Activated CD4-positive, CD25-positive, alpha-beta regulatory T cell (primary cell): ENCODE data around the gene POM121L2.

Experiments
- DNase-seq, 4 experiments: peaks; one replicate each; lab custom pipeline; 2025; lab: John Stamatoyannopoulos, UW

The POM121L2 gene

DNA sequence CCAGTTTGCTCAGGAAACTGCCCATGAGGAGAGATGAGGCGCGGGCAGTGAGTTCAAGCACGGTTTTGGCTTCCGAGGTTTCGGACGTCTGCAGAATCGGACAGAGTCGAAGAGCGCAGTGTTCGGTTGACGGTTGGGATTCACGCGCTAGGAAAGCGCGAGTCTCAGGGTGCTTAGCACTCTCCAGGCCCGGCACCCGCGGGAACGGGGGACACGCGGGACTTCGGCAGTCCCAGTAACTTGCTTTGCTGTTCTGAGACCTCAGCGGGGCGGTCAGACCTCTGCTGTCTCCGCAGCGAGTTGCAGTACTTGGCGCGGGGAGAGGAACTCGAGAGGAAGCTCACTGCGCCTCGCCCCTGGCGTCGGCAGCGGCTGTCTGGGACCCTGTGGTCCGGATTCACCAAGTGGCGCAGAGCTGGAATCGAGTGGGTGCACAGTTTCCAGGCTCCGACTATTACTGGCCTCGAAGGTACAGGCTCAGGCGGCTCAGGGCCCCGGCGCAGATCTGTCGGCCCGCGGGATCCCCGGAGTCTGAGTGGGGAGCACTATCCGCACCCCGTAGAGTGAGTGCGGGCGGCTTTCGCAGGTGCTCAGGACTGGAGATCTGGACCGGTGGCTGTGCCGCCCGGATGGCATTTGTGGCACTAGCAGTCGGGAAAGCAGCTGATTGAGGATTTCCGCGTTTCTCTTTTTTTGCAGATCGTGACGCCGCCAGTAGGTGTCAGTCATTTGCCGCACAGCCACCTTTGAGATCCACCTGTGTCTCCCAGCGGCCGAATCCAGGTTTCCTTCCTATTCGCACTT is at the start of gene POM121L2:
Gene POM121L2, minus strand, starts transcription at position 128 of the 804 bp plus-strand sequence. Its CDS starts 103 bp downstream, at position 25.
- peak; percentile 13 to 16 (median 14) for DNase-seq

DNA sequence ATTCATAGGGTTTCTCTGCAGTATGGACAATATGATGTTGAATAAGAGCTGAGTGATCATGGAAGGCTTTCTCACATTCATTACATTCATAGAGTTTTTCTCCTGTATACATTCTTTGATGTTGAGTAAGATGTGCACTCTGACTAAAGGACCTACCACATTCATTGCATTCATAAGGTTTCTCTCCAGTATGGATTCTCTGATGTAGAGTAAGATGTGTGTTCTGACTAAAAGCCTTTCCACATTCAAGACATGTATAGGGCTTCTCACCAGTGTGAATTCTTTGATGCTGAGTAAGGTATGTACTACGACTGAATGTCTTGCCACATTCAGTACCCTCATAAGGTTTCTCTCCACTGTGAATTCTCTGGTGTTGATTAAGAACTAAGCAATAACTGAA is 47.2 kb upstream of the POM121L2 start:
- no peak for DNase-seq

DNA sequence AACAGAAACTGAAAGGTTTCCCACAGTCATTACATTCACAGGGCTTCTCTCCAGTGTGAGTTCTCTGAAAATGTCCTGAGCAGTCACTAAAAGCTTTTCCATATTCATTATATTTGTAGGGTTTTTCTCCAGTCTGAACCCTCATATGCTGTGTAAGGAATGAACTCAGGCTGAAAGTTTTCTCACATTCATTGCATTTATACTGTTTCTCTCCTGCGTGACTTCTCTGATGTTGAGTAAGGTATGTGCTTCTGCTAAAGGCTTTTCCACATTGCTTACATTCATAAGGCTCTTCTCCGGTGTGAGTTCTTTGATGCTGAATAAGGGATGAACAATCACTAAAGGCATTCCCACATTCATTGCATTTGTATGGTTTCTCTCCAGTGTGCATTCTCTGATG is 46.7 kb upstream of the POM121L2 start:
- DNase-seq, result no peak

DNA sequence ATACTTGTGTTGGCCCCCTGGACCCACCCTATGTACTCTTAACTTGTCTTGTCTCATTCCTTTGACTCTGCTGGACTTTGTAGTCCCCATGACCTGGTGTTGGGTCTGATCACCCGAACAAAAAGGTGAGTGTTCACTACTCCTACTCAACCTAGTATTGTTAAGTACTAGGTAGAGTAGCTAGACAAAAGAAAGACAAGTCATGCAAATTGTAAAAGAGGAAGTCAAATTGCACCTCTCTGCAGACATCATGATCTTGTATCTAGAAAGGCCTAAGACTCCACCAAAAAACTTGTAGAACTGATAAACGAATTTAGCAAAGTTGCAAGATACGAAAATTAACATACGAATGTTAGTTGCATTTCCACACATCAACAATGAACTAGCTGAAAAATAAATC is 40.8 kb upstream of the POM121L2 start:
- no peak for DNase-seq

DNA sequence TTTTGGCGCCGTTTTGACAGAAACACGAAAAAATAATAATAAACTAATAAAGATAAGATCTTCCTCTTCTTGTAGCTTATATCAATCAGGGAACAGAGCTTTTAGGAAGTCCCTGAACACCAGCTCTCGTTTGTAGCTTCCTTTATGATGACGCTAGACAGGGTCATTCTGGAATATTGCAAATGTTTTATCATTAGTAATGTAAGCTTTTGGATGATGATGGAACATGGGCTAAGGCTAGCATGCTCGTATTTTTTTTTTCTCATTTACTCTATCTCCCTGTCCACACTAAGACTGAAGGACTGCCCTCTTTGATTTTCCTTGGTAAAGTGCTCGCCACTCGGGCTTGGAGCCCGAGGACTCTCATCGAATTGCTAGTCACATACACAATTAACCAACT is 22.1 kb upstream of the POM121L2 start:
- no peak for DNase-seq

DNA sequence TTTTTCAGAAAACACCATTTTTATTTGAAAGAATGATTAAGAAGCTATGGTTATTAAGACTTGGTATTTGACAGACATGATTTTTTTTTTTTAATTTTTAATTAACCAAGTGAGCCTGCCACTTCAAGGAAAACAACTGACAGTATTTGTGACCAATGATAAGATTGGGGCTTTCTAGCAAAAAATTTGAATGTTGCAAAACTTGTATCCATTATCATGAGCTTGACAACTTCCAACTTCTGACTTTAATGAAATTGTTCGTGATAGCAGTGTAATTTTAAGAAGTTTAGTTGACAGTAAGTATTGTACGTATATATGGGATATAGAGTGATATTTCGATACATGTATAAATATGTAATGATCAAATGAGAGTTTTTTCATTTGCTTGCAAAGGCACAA is 21.6 kb upstream of the POM121L2 start:
- no peak for DNase-seq

DNA sequence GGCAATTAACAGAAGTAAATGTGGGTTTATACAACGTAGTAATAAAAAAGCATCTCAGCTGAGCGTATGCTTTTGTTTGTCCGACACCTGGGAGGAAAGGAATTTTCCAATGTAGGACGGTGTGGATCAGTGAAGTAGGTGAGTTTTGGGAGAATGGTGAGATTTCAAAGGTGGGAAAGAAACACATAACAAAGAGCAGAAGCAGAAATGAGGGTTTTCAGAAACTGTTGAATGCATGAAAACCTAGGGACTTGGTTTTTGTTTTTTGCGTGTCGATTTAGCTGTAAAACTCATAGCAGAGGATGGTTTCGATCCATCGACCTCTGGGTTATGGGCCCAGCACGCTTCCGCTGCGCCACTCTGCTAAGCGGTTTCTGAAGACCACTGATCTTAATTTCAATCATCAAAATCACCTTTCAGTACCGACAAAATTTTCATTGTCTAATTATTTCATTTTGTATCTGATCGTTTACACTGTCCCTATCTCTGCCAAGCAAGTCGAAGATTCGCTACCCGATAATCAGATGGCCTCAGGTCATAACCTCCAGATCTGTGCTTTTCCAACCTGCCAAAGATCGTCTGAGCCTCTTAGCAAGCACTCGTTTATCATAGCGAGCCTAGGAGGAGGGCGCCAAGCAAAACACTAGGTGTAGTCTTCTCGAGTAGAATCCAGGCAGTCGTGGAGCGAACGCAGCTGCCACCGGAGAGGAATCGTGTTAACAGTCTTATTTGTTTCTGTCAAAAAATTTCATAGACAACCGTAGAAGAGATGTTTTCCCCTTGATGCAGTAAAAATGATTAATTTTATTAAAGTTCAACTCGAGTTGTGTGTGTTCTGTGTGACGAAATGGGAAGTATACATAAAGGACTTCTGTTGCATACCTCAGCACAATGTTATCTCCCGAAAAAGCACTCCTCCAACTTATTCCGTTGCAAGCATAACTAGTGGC is 20.9 kb upstream of the POM121L2 start:
- peak in 1 of 4 experiments; percentile 13 for DNase-seq

DNA sequence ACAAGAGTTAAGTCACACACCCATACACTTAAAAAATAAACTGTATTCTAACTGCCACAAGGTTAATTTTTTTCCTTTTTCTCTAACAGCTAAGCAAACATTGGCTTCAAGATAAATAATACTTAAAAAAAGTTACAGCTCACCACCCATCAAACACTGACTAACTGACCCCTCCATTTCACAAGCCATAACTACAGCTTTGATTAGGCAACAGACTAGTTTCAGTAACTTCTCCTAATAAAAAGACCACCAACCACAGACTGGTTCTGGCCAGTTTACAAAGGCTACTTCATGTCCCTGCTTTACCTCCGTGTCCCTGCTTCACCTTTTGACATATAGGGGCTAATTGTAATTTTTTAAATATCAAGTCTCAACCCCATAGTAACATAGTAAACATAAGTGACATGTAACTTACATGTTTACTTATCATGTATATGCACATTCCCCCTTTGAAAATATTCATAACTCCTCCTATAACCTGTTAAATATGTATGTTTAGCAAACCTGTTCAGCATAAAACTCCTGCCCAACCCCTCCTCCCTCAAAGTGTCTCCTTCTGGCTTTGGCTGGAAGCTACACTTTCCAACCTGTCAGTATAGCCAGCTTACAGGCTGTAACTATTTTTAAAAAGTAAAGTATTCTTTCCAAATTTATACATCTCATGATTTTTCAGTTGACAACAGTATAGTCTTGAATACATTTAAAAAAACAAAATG is 15.1 kb upstream of the POM121L2 start:
- no peak for DNase-seq

- DNase-seq, result no peak
Observed at GRCh38 chr6:27321901-27322300, 9.8 kb upstream of the POM121L2 start.

DNA sequence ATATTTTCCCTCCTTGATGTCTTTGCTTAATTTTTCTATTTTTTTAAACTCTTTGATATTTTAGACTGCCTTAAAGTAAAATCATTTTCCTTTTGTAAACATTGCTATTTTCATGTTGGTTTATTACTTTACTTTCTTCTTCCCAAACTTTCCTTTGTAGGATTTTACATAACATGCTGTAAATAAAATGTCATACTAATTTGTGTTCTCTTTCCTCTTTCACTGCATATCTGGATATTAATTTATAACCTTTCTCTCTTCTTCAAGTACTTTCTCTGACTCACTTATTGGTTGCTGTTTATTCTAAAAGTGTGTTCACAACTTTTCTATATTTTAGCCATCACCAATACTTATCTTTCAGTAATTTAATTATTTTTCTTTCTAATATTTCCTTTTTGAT is 9.3 kb upstream of the POM121L2 start:
- DNase-seq, result no peak

GRCh38 chr6:27318973-27319372 is 6.9 kb upstream of the POM121L2 start:
- no peak for DNase-seq

DNA sequence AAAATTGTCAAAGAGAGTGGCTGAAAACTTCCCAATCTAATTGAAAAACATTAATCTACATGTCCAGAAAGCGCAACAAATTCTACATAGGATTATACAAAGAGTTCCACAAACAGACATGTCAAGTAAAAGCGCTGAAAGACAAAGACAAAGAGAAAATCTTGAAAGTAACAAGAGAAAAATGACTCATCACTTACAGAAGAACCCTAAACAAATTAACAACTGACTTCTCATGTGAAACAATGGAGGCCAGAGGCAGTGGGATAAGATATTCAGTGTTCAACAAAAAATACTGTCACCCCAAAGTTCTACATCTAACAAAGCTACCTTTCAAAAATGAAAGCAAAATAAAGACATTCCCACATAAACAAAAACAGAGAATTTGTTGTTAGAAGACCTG is 2.0 kb upstream of the POM121L2 start:
- no peak for DNase-seq

GRCh38 chr6:27312950-27313271 is 838 bp upstream of the POM121L2 start:
- no peak for DNase-seq

GRCh38 chr6:27311806-27312145 is 297 bp downstream of the POM121L2 start:
- DNase-seq, result no peak

- no peak for DNase-seq
Observed at GRCh38 chr6:27303613-27304272, 8.3 kb downstream of the POM121L2 start.

- no peak for DNase-seq
Observed at GRCh38 chr6:27297857-27298730, 14.0 kb downstream of the POM121L2 start.

DNA sequence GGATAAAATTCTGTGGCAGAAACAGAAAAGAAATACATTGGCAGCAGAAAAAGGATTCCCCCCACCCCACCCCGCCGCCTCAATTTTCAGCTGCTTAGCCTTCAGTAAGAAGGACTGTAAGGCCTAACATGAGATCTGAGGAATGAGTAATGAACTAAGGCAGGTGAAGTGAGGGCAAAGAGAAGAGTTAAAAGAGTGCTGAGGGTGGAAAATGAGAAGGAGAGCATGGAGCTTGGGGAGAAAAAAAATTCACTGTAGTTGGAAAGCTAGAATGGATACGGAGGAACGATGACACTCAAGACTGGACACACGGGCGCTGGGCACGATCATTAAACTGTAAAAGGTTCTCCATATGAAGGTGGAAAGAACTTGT is 14.6 kb downstream of the POM121L2 start:
- no peak for DNase-seq

GRCh38 chr6:27296106-27296783 is 15.8 kb downstream of the POM121L2 start:
- DNase-seq, result no peak

- DNase-seq, result no peak
Observed at GRCh38 chr6:27295301-27296079, 16.6 kb downstream of the POM121L2 start.

GRCh38 chr6:27294409-27294808 is 17.7 kb downstream of the POM121L2 start:
- no peak for DNase-seq
